ENCODE data around the gene PRR5.

DNA sequence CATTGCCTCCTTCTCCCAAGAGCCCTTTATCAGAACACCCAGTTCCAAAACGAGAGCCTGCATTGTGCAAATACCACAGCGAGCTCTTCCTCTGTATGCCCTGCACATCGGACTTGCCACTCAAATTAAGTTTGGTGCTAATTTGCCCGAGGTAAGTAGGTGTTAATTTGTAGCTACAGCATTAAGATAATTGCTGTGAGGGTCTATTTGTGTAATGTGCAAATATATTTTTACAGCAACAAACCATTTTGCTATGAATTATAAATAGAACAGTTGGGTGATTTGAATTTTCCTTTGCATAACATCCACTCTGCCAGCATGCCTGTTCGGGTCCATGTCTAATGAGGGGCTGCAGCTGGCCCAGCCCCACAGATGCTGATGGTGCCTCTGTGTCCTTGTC, 58.5 kb downstream of the PRR5 start:
- TF ChIP-seq CTCF (IDR thresholded peaks at IDR 0.05; ENCODE audit: low read depth, low read length): no peak
- no peak for TF ChIP-seq EZH2phosphoT487 (IDR thresholded peaks at IDR 0.05; ENCODE audit: low read depth)

Data from OCI-LY3 (cell line).